ENCODE measurements around the gene CCR2. TPM values are rescaled to one million over a fixed set of nuclear protein-coding genes. Genes with fewer than 3 reads are reported as not detected.

Gene CCR2
- total and polyA plus RNA-seq, 2 of the 4 experiments (the other 2 are of a cell fraction) = not detected

DNA sequence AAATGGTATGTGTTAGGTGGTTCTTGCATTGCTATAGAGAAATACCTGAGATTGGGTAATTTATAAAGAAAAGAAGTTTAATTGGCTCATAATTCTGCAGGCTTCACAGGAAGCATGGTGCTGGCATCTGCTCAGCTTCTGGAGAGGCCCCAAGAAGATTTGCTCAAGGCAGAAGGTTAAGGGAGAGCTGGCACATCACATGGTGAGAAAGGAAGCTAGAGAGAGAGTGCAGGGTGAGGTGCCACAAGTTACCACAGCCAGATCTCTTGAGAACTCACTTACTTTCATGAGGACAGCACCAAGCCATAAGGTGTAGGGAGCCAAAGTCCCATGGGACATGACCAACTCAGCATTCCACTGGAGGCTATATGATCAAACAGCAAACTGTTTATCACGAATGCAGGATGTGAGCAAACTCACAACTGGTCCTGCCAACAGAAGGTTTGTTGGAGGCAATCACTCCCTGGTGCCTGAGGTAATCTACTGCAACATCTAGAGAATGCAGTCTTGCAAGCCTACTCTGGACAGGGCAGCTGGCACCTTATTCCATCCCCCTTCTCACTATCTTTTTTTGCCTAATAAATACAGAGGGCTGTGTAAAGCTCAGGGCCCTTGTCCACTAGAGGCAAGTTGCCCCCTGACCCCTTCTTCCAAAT, 28.1 kb upstream of the CCR2 start:
- no peak for DNase-seq
- H3K36me3 ChIP-seq (ENCODE audit: control insufficient read depth, insufficient read depth, low read length) = no peaks in the 10 kb centered on the region
- no peak overlapping the region for H2AK5ac ChIP-seq (ENCODE audit: low read depth, low read length)
- no peak overlapping the region for H2AFZ ChIP-seq (replicated peaks; ENCODE audit: low read length, poor library complexity)
- H3K27me3 ChIP-seq (ENCODE audit: control insufficient read depth, insufficient read depth, low read length) = peaks cover 3% of the 10 kb centered on the region; the same call in 1 of the 2 replicates
- H2AK9ac ChIP-seq (replicated peaks; ENCODE audit: low read depth, low read length, poor library complexity) = no peak overlapping the region
- H3K9me1 ChIP-seq (ENCODE audit: insufficient read depth, low read length) = no peaks in the 10 kb centered on the region
- no peak overlapping the region for H3K9ac ChIP-seq (ENCODE audit: low read depth, low read length)
- no peak overlapping the region for H3K4me3 ChIP-seq (ENCODE audit: insufficient read depth, low read depth, low read length)
- H2BK5ac ChIP-seq (ENCODE audit: low read depth, low read length, poor library complexity, severe bottlenecking) = no peak overlapping the region
- no peak overlapping the region for H3K4ac ChIP-seq (ENCODE audit: low read depth, low read length)
- H3K14ac ChIP-seq (replicated peaks; ENCODE audit: low read depth, low read length) = no peak overlapping the region
- no peak overlapping the region for H4K8ac ChIP-seq (ENCODE audit: low read depth in 2 of 2, low read length in 2 of 2)
- TF ChIP-seq RAD21 (IDR thresholded peaks at IDR 0.05; ENCODE audit: low read length) (no peak), CHD1 (IDR thresholded peaks at IDR 0.05; ENCODE audit: low read depth, low read length) (no peak), RFX5 (IDR thresholded peaks at IDR 0.05; ENCODE audit: low read depth, low read length) (no peak), RCOR1 (IDR thresholded peaks at IDR 0.05; ENCODE audit: insufficient replicate concordance, low read length) (no peak), MXI1 (IDR thresholded peaks at IDR 0.05; ENCODE audit: borderline replicate concordance, low read depth, low read length) (no peak), MAZ (IDR thresholded peaks at IDR 0.05; ENCODE audit: borderline replicate concordance, low read depth, low read length) (no peak), ELK1 (IDR thresholded peaks at IDR 0.05; ENCODE audit: borderline replicate concordance, low read depth, low read length) (no peak), CTCF (conservative IDR thresholded peaks at IDR 0.05; ENCODE audit: low read depth, low read length) (no peak), SMC3 (IDR thresholded peaks at IDR 0.05; ENCODE audit: low read depth, low read length) (no peak), MAFK (IDR thresholded peaks at IDR 0.05; ENCODE audit: low read depth, low read length) (no peak), FOS (IDR thresholded peaks at IDR 0.05; ENCODE audit: low read depth, low read length) (no peak), BHLHE40 (IDR thresholded peaks at IDR 0.05; ENCODE audit: low read depth, low read length) (no peak), NFE2L2 (IDR thresholded peaks at IDR 0.05; ENCODE audit: low read depth, low read length) (no peak)
- TF ChIP-seq, protein P1, sequence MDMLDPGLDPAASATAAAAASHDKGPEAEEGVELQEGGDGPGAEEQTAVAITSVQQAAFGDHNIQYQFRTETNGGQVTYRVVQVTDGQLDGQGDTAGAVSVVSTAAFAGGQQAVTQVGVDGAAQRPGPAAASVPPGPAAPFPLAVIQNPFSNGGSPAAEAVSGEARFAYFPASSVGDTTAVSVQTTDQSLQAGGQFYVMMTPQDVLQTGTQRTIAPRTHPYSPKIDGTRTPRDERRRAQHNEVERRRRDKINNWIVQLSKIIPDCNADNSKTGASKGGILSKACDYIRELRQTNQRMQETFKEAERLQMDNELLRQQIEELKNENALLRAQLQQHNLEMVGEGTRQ (IDR thresholded peaks at IDR 0.05; ENCODE audit: low read depth, low read length) = no peak
- POLR2A ChIA-PET (ENCODE audit: unreplicated experiment) = no interaction called here
- CTCF ChIA-PET = no interaction called here
- H3K4me1 ChIP-seq (ENCODE audit: control insufficient read depth, insufficient read depth, low read length) = no peaks in the 10 kb centered on the region
- no peak overlapping the region for H3K18ac ChIP-seq (ENCODE audit: low read depth, low read length)
- no peak overlapping the region for H4K91ac ChIP-seq (ENCODE audit: insufficient read depth, low read depth, low read length)
- no peak overlapping the region for H3K56ac ChIP-seq (ENCODE audit: extremely low read depth, insufficient read depth, low read length)
- in situ Hi-C loops (cut with MboI; ENCODE audit: low sequenced_read_pairs) = no loop called here
- H3K9me3 ChIP-seq (ENCODE audit: control insufficient read depth, insufficient read depth, low read length) = no peaks in the 10 kb centered on the region
- no peak overlapping the region for H2BK20ac ChIP-seq (ENCODE audit: low read depth, low read length)
- no peak overlapping the region for H2BK15ac ChIP-seq (ENCODE audit: low read depth, low read length)
- H2BK120ac ChIP-seq (ENCODE audit: low read depth, low read length) = no peak overlapping the region
- no peak overlapping the region for H3K23ac ChIP-seq (ENCODE audit: low read depth, low read length)
- ATAC-seq (ENCODE audit: low read depth) = no peak
- no CpG with 5 or more reads among the region's 1 CpG for WGBS, 2 experiments (ENCODE audit: extremely low coverage in 2 of 2, insufficient read length in 1 of 2)
- H3K27ac ChIP-seq (ENCODE audit: insufficient read depth, low read length) = no peak overlapping the region
- no TSS peak for BruUV-seq (replicated peaks)
- H3K79me1 ChIP-seq (ENCODE audit: low read depth in 1 of 2, low read length in 2 of 2) = no peaks in the 10 kb centered on the region
- intact Hi-C loops (cut with micrococcal nuclease) = no loop called here
- no peak overlapping the region for H3K4me2 ChIP-seq (ENCODE audit: low read depth, low read length)
- no peaks in the 10 kb centered on the region for H4K20me1 ChIP-seq (ENCODE audit: insufficient read depth, low read length)
- dilution Hi-C loops (cut with HindIII; ENCODE audit: low sequenced_read_pairs, unreplicated experiment) = no loop called here
- no peak overlapping the region for H4K5ac ChIP-seq (ENCODE audit: low read depth, low read length)
